Astrocyte (in vitro differentiated cells and primary cell): ENCODE data around the gene SLC16A12. TPM values are rescaled to one million over a fixed set of nuclear protein-coding genes. Genes with fewer than 3 reads are reported as not detected.

Experiments used
- DNase-seq: peaks from one replicate; pipeline ENCODE4 v3.0.0-alpha.2; 2010; ENCODE audit warnings: low read depth
- FAIRE-seq: peaks from 2 replicates; lab custom pipeline; 2011; peaks lifted over from hg19 to GRCh38; lab: Jason Lieb, UNC
- H2AFZ ChIP-seq: 2 replicates; pipeline ENCODE4 v1.6.0; 2012; ENCODE audit warnings: low read depth, low read length, inconsistent platforms
- H3K27ac ChIP-seq: 2 replicates; pipeline ENCODE4 v1.5.1; 2011; ENCODE audit warnings: low read depth, low read length, inconsistent platforms
- H3K27me3 ChIP-seq: 2 replicates; pipeline ENCODE4 v1.6.0; 2011; ENCODE audit warnings: low read length, inconsistent platforms; ENCODE audit not compliant: insufficient read depth
- H3K36me3 ChIP-seq: 2 replicates; pipeline ENCODE4 v1.5.1; 2011; ENCODE audit warnings: low read length, inconsistent platforms; ENCODE audit not compliant: insufficient read depth
- H3K4me1 ChIP-seq: 2 replicates; pipeline ENCODE4 v1.5.1; 2011; ENCODE audit warnings: low read length, inconsistent platforms; ENCODE audit not compliant: insufficient read depth
- H3K4me2 ChIP-seq: 2 replicates; pipeline ENCODE4 v1.6.0; 2012; ENCODE audit warnings: low read length, inconsistent platforms
- H3K4me3 ChIP-seq: 2 replicates; pipeline ENCODE4 v1.5.1; 2011; ENCODE audit warnings: low read depth, mild to moderate bottlenecking, low read length, inconsistent platforms; ENCODE audit not compliant: insufficient read depth
- H3K79me2 ChIP-seq: 2 replicates; pipeline ENCODE4 v1.6.0; 2012; ENCODE audit warnings: mild to moderate bottlenecking, low read length, inconsistent platforms; ENCODE audit not compliant: insufficient read depth
- H3K9ac ChIP-seq: 2 replicates; pipeline ENCODE4 v1.6.0; 2012; ENCODE audit warnings: mild to moderate bottlenecking, low read length, inconsistent platforms
- H3K9me3 ChIP-seq: 2 replicates; pipeline ENCODE4 v1.5.1; 2012; ENCODE audit warnings: low read depth, mild to moderate bottlenecking, low read length, inconsistent platforms; ENCODE audit not compliant: insufficient read depth
- H4K20me1 ChIP-seq: 2 replicates; pipeline ENCODE4 v1.6.0; 2012; ENCODE audit warnings: low read length, inconsistent platforms; ENCODE audit not compliant: insufficient read depth
- H3K27ac Mint-ChIP-seq: one replicate; pipeline ENCODE4 v1.8.0; 2021; ENCODE audit warnings: mild to moderate bottlenecking, mixed read lengths; ENCODE audit not compliant: unreplicated experiment
- H3K27me3 Mint-ChIP-seq: one replicate; pipeline ENCODE4 v1.8.0; 2021; ENCODE audit warnings: low read depth, mixed read lengths; ENCODE audit not compliant: unreplicated experiment
- H3K36me3 Mint-ChIP-seq: one replicate; pipeline ENCODE4 v1.8.0; 2021; ENCODE audit warnings: low read depth, mixed read lengths; ENCODE audit not compliant: unreplicated experiment
- H3K4me1 Mint-ChIP-seq: one replicate; pipeline ENCODE4 v1.8.0; 2021; ENCODE audit warnings: low read depth, mixed read lengths; ENCODE audit not compliant: unreplicated experiment
- H3K4me3 Mint-ChIP-seq: one replicate; pipeline ENCODE4 v1.8.0; 2021; ENCODE audit warnings: mild to moderate bottlenecking, moderate library complexity, mixed read lengths; ENCODE audit not compliant: unreplicated experiment
- H3K9me3 Mint-ChIP-seq: one replicate; pipeline ENCODE4 v1.8.0; 2021; ENCODE audit warnings: mild to moderate bottlenecking, mixed read lengths; ENCODE audit not compliant: unreplicated experiment
- CTCF ChIP-seq: IDR thresholded peaks from 2 replicates; pipeline ENCODE4 v1.5.1; 2011; ENCODE audit warnings: low read depth, mild to moderate bottlenecking, inconsistent platforms, low read length, moderate library complexity; ENCODE audit not compliant: insufficient read depth
- EZH2 ChIP-seq: IDR thresholded peaks from 2 replicates; pipeline ENCODE4 v1.6.1; 2012; ENCODE audit warnings: mild to moderate bottlenecking, low read length, inconsistent platforms; ENCODE audit not compliant: insufficient read depth
- total RNA-seq: library from RNA; stranded (reverse); gene quantifications from 2 replicates; pipeline ENCODE4 v1.2.1, GENCODE V29; 2021

SLC16A12 gene
- total RNA-seq, 1 donor from 2014 or later = 0.59 TPM

GRCh38 chr10:89566992-89567391 lies 31.6 kb upstream of the SLC16A12 start:
- H3K4me3 Mint-ChIP-seq = no peak overlapping the region

GRCh38 chr10:89566095-89566950 lies 30.9 kb upstream of the SLC16A12 start:
- H4K20me1 ChIP-seq = no peaks in the 10 kb centered on the region
- no peaks in the 10 kb centered on the region for H3K9me3 ChIP-seq
- TF ChIP-seq CTCF (no peak), EZH2 (no peak)
- H3K36me3 Mint-ChIP-seq = no peaks in the 10 kb centered on the region
- H3K36me3 ChIP-seq = no peaks in the 10 kb centered on the region
- no peak overlapping the region for H3K9ac ChIP-seq
- H3K4me3 ChIP-seq = no peak overlapping the region
- H3K27me3 ChIP-seq = peaks cover 2% of the 10 kb centered on the region
- no peaks in the 10 kb centered on the region for H3K4me1 Mint-ChIP-seq
- H3K4me3 Mint-ChIP-seq = no peak overlapping the region
- H3K27ac ChIP-seq = no peak overlapping the region
- H3K4me1 ChIP-seq = no peaks in the 10 kb centered on the region
- H3K79me2 ChIP-seq = no peaks in the 10 kb centered on the region
- DNase-seq = no peak
- H2AFZ ChIP-seq = no peak overlapping the region
- H3K27ac Mint-ChIP-seq = no peak overlapping the region
- no peak for FAIRE-seq
- no peaks in the 10 kb centered on the region for H3K9me3 Mint-ChIP-seq
- H3K27me3 Mint-ChIP-seq = no peaks in the 10 kb centered on the region
- H3K4me2 ChIP-seq = no peak overlapping the region

More at GRCh38 chr10:89566992-89567391, 31.6 kb upstream of the SLC16A12 start:
- no peaks in the 10 kb centered on the region for H3K4me1 Mint-ChIP-seq
- Histone ChIP-seq H3K79me2 (no peaks in the 10 kb centered on the region), H3K4me1 (no peaks in the 10 kb centered on the region), H3K9me3 (no peaks in the 10 kb centered on the region), H3K36me3 (no peaks in the 10 kb centered on the region), H2AFZ (no peak overlapping the region), H3K9ac (no peak overlapping the region), H3K27ac (no peak overlapping the region), H3K4me3 (no peak overlapping the region), H3K27me3 (peaks cover 2% of the 10 kb centered on the region), H4K20me1 (no peaks in the 10 kb centered on the region), H3K4me2 (no peak overlapping the region)
- no peaks in the 10 kb centered on the region for H3K36me3 Mint-ChIP-seq
- DNase-seq (no peak), FAIRE-seq (no peak)
- H3K27me3 Mint-ChIP-seq = no peaks in the 10 kb centered on the region
- H3K27ac Mint-ChIP-seq = no peak overlapping the region
- TF ChIP-seq CTCF (no peak), EZH2 (no peak)
- no peaks in the 10 kb centered on the region for H3K9me3 Mint-ChIP-seq

- H3K9me3 Mint-ChIP-seq = no peaks in the 10 kb centered on the region
- Histone ChIP-seq H3K27ac (no peak overlapping the region), H3K9me3 (no peaks in the 10 kb centered on the region), H3K4me1 (no peaks in the 10 kb centered on the region), H3K4me3 (no peak overlapping the region), H3K79me2 (no peaks in the 10 kb centered on the region), H3K36me3 (no peaks in the 10 kb centered on the region), H3K27me3 (peaks cover 2% of the 10 kb centered on the region), H3K9ac (no peak overlapping the region), H2AFZ (no peak overlapping the region), H3K4me2 (no peak overlapping the region), H4K20me1 (no peaks in the 10 kb centered on the region)
- no peaks in the 10 kb centered on the region for H3K4me1 Mint-ChIP-seq
- TF ChIP-seq EZH2 (no peak), CTCF (no peak)
- H3K27ac Mint-ChIP-seq = no peak overlapping the region
- no peak overlapping the region for H3K4me3 Mint-ChIP-seq
- no peak for DNase-seq
- H3K27me3 Mint-ChIP-seq = no peaks in the 10 kb centered on the region
- no peak for FAIRE-seq
- H3K36me3 Mint-ChIP-seq = no peaks in the 10 kb centered on the region
Measured at GRCh38 chr10:89565180-89565579, 29.8 kb upstream of the SLC16A12 start.
